Tibial artery (tissue), 4 donors: ENCODE data around the gene ECI1.
"Not testable (repeated sequence)": the region's sequence is repeated elsewhere in the genome, so short reads cannot be mapped to it uniquely, and the experiment has no call there.

Experiments
- DNase-seq, 2 donors: peaks; one replicate each; pipeline ENCODE4 v3.0.0-alpha.2; 2019
- H3K27ac ChIP-seq, 2 donors: fragments of 200-600 bp; sonication (generic) in 1 of 2; 1 replicate in 1 of 2; 2 replicates in 1 of 2; pipeline ENCODE4 v1.5.1; 2018 to 2019; ENCODE audit warnings: mild to moderate bottlenecking in 1 of 2
- H3K27me3 ChIP-seq, 2 donors: fragments of 200-600 bp; sonication (generic) in 1 of 2; one replicate each; pipeline versions ENCODE4 v1.5.1 to v1.6.0; 2016 to 2019
- H3K36me3 ChIP-seq, 3 donors: fragments of 200-600 bp; sonication (generic) in 2 of 3; one replicate each; pipeline ENCODE4 v1.5.1; 2016 to 2019; ENCODE audit warnings: mild to moderate bottlenecking in 2 of 3
- H3K4me1 ChIP-seq, 4 donors: fragments of 200-600 bp; sonication (generic) in 2 of 4; 1 replicate in 3 of 4; 2 replicates in 1 of 4; pipeline ENCODE4 v1.5.1; 2016 to 2019
- H3K4me3 ChIP-seq, 2 donors: fragments of 200-600 bp; sonication (generic) in 1 of 2; 1 replicate in 1 of 2; 2 replicates in 1 of 2; pipeline ENCODE4 v1.5.1; 2018 to 2019; ENCODE audit warnings: mild to moderate bottlenecking in 2 of 2
- H3K9me3 ChIP-seq, 3 donors: fragments of 200-600 bp; sonication (generic) in 1 of 3; one replicate each; pipeline ENCODE4 v1.5.1; 2016 to 2019
- CTCF ChIP-seq, 2 experiments: fragments of 200-600 bp in 1 of 2; fragments of 450-650 bp in 1 of 2; IDR thresholded peaks; one replicate each; pipeline ENCODE4 v1.5.1; 2017 to 2019; ENCODE audit warnings: antibody characterized with exemption in 2 of 2, mild to moderate bottlenecking in 1 of 2, moderate library complexity in 1 of 2
- intact Hi-C: fragments of 100-400 bp; cut with DNase I; formaldehyde crosslinking; loops from one replicate; pipeline ENCODE4 v1.15.0; 2023; ENCODE audit warnings: low total_unique reads

ECI1 gene

GRCh38 chr16:2273484-2273883, 22.1 kb upstream of the ECI1 start:
- Histone ChIP-seq H3K27me3 (no peaks in the 10 kb centered on the region), H3K4me1 (peaks cover 6 to 14% (median 12%) of the 10 kb centered on the region in 4 donors), H3K27ac (no peak overlapping the region), H3K9me3 (no peaks in the 10 kb centered on the region), H3K4me3 (no peak overlapping the region), H3K36me3 (peaks cover 0 to 29% (median 18%) of the 10 kb centered on the region in 3 donors)
- TF ChIP-seq CTCF (IDR thresholded peaks at IDR 0.05), result no peak
- DNase-seq, result no peak
- intact Hi-C loops, result no loop called here

DNA sequence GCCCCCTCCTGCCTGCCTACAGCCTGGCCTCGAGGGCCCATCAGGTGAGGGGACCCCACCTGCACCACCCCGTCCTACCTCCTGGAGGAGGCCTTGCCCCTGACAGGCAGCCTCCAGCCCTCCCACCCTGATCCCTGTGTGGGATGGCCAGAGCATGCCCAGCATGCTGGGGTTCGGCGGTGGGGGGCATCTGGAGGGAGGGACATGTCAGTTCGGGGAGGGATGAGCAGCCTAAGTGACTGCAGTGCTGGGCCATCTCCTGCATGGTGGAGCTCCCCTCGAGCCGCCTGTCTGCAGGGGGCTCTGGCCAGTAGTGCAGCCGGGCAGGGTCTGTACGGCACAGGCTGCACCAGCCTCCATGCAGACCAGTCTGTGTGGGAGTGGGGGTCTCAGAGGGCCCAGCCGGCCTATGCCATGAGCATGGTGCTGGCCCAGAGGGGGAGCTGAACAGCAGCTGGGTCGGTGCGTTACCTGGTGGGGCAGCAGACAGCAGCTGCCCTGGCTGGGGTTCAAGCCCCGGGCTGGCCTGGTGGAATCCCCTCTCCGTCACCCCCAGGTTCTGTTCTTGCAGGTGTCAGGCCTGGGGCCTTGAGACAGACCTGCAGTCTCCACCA, 20.6 kb upstream of the ECI1 start:
- H3K27ac ChIP-seq, result no peak overlapping the region
- peaks cover 0 to 15% (median 5%) of the 10 kb centered on the region in 3 donors for H3K36me3 ChIP-seq
- H3K27me3 ChIP-seq, result no peaks in the 10 kb centered on the region
- DNase-seq, result no peak
- intact Hi-C loops, result no loop called here
- H3K9me3 ChIP-seq, result no peaks in the 10 kb centered on the region
- no peak overlapping the region for H3K4me3 ChIP-seq
- TF ChIP-seq CTCF (IDR thresholded peaks at IDR 0.05), result no peak
- H3K4me1 ChIP-seq, result peaks cover 6 to 16% (median 13%) of the 10 kb centered on the region in 4 donors

GRCh38 chr16:2270588-2271470, 19.4 kb upstream of the ECI1 start:
- no peaks in the 10 kb centered on the region for H3K9me3 ChIP-seq
- no peak for DNase-seq
- H3K4me3 ChIP-seq, result no peak overlapping the region
- intact Hi-C loops, result no loop called here
- H3K4me1 ChIP-seq, result peaks cover 6 to 25% (median 21%) of the 10 kb centered on the region in 4 donors
- no peak overlapping the region for H3K27ac ChIP-seq
- no peaks in the 10 kb centered on the region for H3K27me3 ChIP-seq
- no peak for TF ChIP-seq CTCF (IDR thresholded peaks at IDR 0.05)
- H3K36me3 ChIP-seq, result peaks cover 0 to 8% (median 0%) of the 10 kb centered on the region in 3 donors

DNA sequence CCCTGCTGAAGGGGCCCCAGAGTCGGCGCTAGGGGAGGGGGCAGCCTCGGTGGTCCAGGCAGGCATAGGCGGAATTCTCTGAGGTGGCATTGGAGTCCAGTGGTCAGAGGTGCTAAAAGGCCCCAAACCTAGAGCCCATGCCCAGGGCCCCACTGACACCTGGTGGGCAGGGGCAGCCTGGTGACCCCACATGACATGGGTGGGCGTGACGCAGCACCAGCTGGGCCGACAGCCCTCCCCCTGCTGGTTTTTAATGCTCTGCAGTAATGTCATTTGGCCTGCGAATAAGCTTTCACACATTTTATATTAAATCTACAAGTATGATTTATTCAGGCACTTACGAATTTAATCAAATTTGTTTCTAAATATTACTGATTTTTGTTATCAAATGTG, 18.7 kb upstream of the ECI1 start:
- Histone ChIP-seq H3K9me3 (no peaks in the 10 kb centered on the region), H3K36me3 (peaks cover 0 to 4% (median 0%) of the 10 kb centered on the region in 3 donors), H3K4me1 (peaks cover 6 to 31% (median 29%) of the 10 kb centered on the region in 4 donors), H3K4me3 (no peak overlapping the region), H3K27me3 (no peaks in the 10 kb centered on the region), H3K27ac (no peak overlapping the region)
- no peak for TF ChIP-seq CTCF (IDR thresholded peaks at IDR 0.05)
- no peak for DNase-seq
- intact Hi-C loops, result no loop called here

- peaks cover 7 to 17% (median 9%) of the 10 kb centered on the region in 3 donors for H3K36me3 ChIP-seq
- peak within 1 kb of the TSS; percentile 80 to 96 for H3K27ac ChIP-seq
- no peaks in the 10 kb centered on the region for H3K27me3 ChIP-seq
- intact Hi-C loops, result loop anchor here (5.0 kb wide), 1 partner anchor 46 kb away; the partner anchor contains the start of gene E4F1
- H3K4me1 ChIP-seq, result peaks cover 6 to 36% (median 30%) of the 10 kb centered on the region in 4 donors
- H3K4me3 ChIP-seq, result peak within 1 kb of the TSS; percentile 74 to 92
- DNase-seq, result peak; percentile 94 to 97
- TF ChIP-seq CTCF (IDR thresholded peaks at IDR 0.05), result no peak
- H3K9me3 ChIP-seq, result no peaks in the 10 kb centered on the region
These were observed 16.7 kb upstream of the ECI1 start, which contains the start of gene RNPS1 for GRCh38 chr16:2267913-2268666. TSS of gene RNPS1 (minus strand) at chr16:2268126. CDS start at chr16:2264643, 3,483 bp downstream.

DNA sequence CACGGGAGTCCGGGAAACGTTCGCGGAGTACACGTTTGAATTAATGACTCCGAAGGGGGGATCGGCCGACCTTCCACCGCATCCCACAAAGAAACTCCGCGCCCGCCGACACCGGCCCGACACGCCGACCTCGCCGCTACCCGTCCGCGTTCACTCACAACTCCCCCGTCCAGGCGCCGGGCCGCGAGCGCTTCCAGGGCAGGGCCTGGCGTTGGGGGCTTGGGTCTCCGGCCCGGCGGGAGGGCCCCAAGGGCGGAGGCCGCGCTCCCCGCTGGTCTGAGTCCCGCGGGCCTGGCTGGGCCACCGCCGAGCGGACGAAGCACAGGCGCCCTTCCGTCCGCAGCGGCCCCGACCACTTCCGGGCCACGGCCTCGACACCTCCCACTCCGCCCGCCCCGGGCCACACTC, 16.1 kb upstream of the ECI1 start:
- H3K4me3 ChIP-seq, result peak overlapping the region; percentile 74 to 92
- intact Hi-C loops, result loop anchor here (5.0 kb wide), 1 partner anchor 45 kb away; the partner anchor contains the start of gene E4F1
- peaks cover 13 to 23% (median 15%) of the 10 kb centered on the region in 3 donors for H3K36me3 ChIP-seq
- peak overlapping the region; percentile 80 to 96 for H3K27ac ChIP-seq
- not testable (repeated sequence) for H3K9me3 ChIP-seq, H3K27me3 ChIP-seq
- peaks cover 6 to 36% (median 30%) of the 10 kb centered on the region in 4 donors for H3K4me1 ChIP-seq
- peak in 1 of 2 donors; percentile 25 for DNase-seq

DNA sequence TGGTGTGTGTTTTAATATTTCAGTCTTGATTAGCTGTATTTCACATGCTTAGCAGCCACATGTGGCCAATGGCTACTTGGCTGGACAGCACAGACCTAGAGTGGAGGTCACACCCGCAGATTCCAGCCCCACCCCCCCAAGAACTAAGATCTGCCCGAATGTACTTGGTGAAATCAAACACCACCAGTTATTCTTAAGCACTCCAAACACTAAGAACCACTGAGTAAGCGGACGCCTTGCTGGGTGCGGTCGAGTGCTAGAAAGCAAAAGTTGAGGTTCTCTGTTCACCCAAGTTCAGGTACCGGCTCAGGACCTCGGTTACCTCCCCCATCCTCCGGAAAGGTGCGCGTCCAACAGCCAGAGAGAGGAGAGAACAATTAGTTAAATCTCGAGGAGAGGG, 15.5 kb upstream of the ECI1 start:
- peak overlapping the region; percentile 80 to 96 for H3K27ac ChIP-seq
- DNase-seq, H3K9me3 ChIP-seq, H3K27me3 ChIP-seq: not testable (repeated sequence)
- peaks cover 6 to 36% (median 30%) of the 10 kb centered on the region in 4 donors for H3K4me1 ChIP-seq
- H3K36me3 ChIP-seq, result peaks cover 19 to 29% (median 21%) of the 10 kb centered on the region in 3 donors
- peak overlapping the region; percentile 74 to 92 for H3K4me3 ChIP-seq
- intact Hi-C loops, result loop anchor here (5.0 kb wide), 1 partner anchor 45 kb away; the partner anchor contains the start of gene E4F1

DNA sequence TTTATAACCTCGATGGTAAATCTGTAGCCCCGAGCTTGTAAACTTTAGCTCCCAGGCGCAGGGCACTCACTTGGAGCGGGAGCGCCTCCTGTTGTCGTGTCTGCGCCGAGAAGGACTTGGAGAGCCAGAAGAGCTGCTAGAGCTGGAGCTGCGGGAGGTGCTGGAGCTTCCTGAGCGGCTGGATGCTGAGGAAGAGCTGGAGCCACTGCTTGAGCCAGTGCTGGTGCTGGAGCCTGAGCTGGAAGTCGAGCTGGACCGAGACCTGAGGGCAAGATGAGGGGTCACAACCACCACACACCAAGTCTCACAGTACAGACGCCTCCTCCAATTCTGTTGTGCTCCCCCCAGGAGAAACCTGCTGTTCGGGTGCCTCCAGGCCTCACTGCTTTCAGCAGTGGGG, 11.6 kb upstream of the ECI1 start:
- H3K9me3 ChIP-seq, H3K4me3 ChIP-seq, H3K27ac ChIP-seq, DNase-seq, intact Hi-C loops, H3K27me3 ChIP-seq: not testable (repeated sequence)
- Histone ChIP-seq H3K4me1 (peaks cover 0 to 22% (median 18%) of the 10 kb centered on the region in 4 donors), H3K36me3 (peaks cover 50 to 68% (median 55%) of the 10 kb centered on the region in 3 donors)
